Aorta (tissue), 5 donors: Measurements from ENCODE around the gene P3H2. TPM values are rescaled to one million over a fixed set of nuclear protein-coding genes. Genes with fewer than 3 reads are reported as not detected.

ENCODE experiments used
- ATAC-seq: fragments of 200-7000 bp; cut with Tn5 transposase; one replicate; pipeline ENCODE4 v1.9.1; 2022; ENCODE audit warnings: moderate library complexity; ENCODE audit not compliant: low FRiP score
- DNase-seq, 2 donors: peaks; one replicate each; pipeline ENCODE4 v3.0.0-alpha.2; 2020
- H3K27ac ChIP-seq, 2 donors: one replicate each; pipeline ENCODE4 v1.5.1; 2013; ENCODE audit warnings: low read length in 2 of 2, mild to moderate bottlenecking in 2 of 2, moderate library complexity in 2 of 2, control low read depth in 1 of 2, inconsistent platforms in 1 of 2, low read depth in 1 of 2
- H3K27me3 ChIP-seq, 2 donors: one replicate each; pipeline ENCODE4 v1.6.1; 2013; ENCODE audit warnings: control low read depth in 1 of 2, low read length in 1 of 2, mild to moderate bottlenecking in 1 of 2, moderate library complexity in 1 of 2; ENCODE audit not compliant: insufficient read depth in 2 of 2, control insufficient read depth in 1 of 2
- H3K36me3 ChIP-seq, 2 donors: one replicate each; pipeline ENCODE4 v1.6.1; 2013; ENCODE audit warnings: control low read depth in 1 of 2, low read length in 1 of 2, mild to moderate bottlenecking in 1 of 2; ENCODE audit not compliant: insufficient read depth in 2 of 2, control insufficient read depth in 1 of 2
- H3K4me1 ChIP-seq, 2 donors: one replicate each; pipeline ENCODE4 v1.6.1; 2013; ENCODE audit warnings: low read length in 2 of 2, control low read depth in 1 of 2, mild to moderate bottlenecking in 1 of 2, moderate library complexity in 1 of 2; ENCODE audit not compliant: insufficient read depth in 2 of 2, control insufficient read depth in 1 of 2
- H3K4me3 ChIP-seq, 2 donors: one replicate each; pipeline ENCODE4 v1.5.1; 2013; ENCODE audit warnings: low read length in 2 of 2, control low read depth in 1 of 2, mild to moderate bottlenecking in 1 of 2
- H3K9me3 ChIP-seq: one replicate; pipeline ENCODE4 v1.6.1; 2013; ENCODE audit warnings: mild to moderate bottlenecking, low read length; ENCODE audit not compliant: control insufficient read depth
- WGBS, 2 donors: extraction: QIAGEN DNeasy Blood & Tissue Kit; methylation state at CpG; one replicate each; pipeline ENCODE4 v1.1.7; 2013; 5-methylcytosine and 5-hydroxymethylcytosine counted together
- intact Hi-C, 2 donors: fragments of 100-400 bp; cut with DNase I; formaldehyde crosslinking; loops; one replicate each; pipeline versions ENCODE4 v1.14.2 to v1.15.0; 2022
- polyA plus RNA-seq, 2 donors: library from polyadenylated mRNA; stranded (reverse); fragments of 200-250 nt; gene quantifications; one replicate each; pipeline ENCODE4 v1.2.3, GENCODE V29; 2013
- total RNA-seq, 2 donors: library from RNA; stranded (reverse); fragmentation: NEBNext Ultra II Directional; extraction: Animal tissue kit (Norgen Biotek cat#: 25700); gene quantifications; one replicate each; pipeline ENCODE4 v1.2.1, GENCODE V29; 2021
- donor health status: healthy with polysubstance abuse.
- donor health status: Bipolar disorder and iron deficiency.
- donor health status: DM: no; HTN: no; CAD: no.
- donor health status: DM: no; HTN: no; CAD: no.
- donor health status: DM: yes; HTN: yes; CAD: no.

P3H2 gene
- total and polyA plus RNA-seq, 4 donors = 6.1 to 25.8 (median 15.7) TPM

GRCh38 chr3:190032923-190033322, 87.8 kb downstream of the P3H2 start:
- Histone ChIP-seq H3K27ac (no peak overlapping the region), H3K4me3 (no peak overlapping the region), H3K36me3 (no peaks in the 10 kb centered on the region), H3K4me1 (no peaks in the 10 kb centered on the region), H3K27me3 (no peaks in the 10 kb centered on the region), H3K9me3 (no peaks in the 10 kb centered on the region)
- ATAC-seq = no peak
- intact Hi-C loops = no loop called here
- no peak for DNase-seq
- WGBS, 2 donors = 87 to 91% methylated on average over 11 of the region's 11 CpGs

GRCh38 chr3:190031887-190032752, 88.6 kb downstream of the P3H2 start:
- no peaks in the 10 kb centered on the region for H3K9me3 ChIP-seq
- H3K36me3 ChIP-seq = no peaks in the 10 kb centered on the region
- H3K4me3 ChIP-seq = no peak overlapping the region
- H3K27me3 ChIP-seq = no peaks in the 10 kb centered on the region
- peaks cover 0 to under 1% of the 10 kb centered on the region in 2 donors for H3K4me1 ChIP-seq
- ATAC-seq (no peak), DNase-seq (no peak)
- intact Hi-C loops = no loop called here
- peak overlapping the region in 1 of 2 donors; percentile 67 for H3K27ac ChIP-seq
- 18 to 25% methylated on average over 1 of the region's 1 CpG for WGBS, 2 donors

- Histone ChIP-seq H3K27ac (no peak overlapping the region), H3K4me1 (peaks cover 0 to 3% of the 10 kb centered on the region in 2 donors), H3K4me3 (no peak overlapping the region), H3K36me3 (no peaks in the 10 kb centered on the region), H3K9me3 (no peaks in the 10 kb centered on the region), H3K27me3 (no peaks in the 10 kb centered on the region)
- ATAC-seq (no peak), DNase-seq (no peak)
- WGBS, 2 donors = 94 to 97% methylated on average over 3 of the region's 3 CpGs
- intact Hi-C loops = no loop called here
Observed at GRCh38 chr3:190027116-190027515, 93.6 kb downstream of the P3H2 start.

- no peak overlapping the region for H3K27ac ChIP-seq
- DNase-seq = no peak
Observed at GRCh38 chr3:190026154-190026553, 94.5 kb downstream of the P3H2 start.

GRCh38 chr3:190024912-190025311, 95.8 kb downstream of the P3H2 start:
- H3K27ac ChIP-seq = no peak overlapping the region
- H3K36me3 ChIP-seq = no peaks in the 10 kb centered on the region
- ATAC-seq (no peak), DNase-seq (no peak)
- H3K4me3 ChIP-seq = no peak overlapping the region
- intact Hi-C loops = no loop called here
- H3K27me3 ChIP-seq = no peaks in the 10 kb centered on the region
- H3K4me1 ChIP-seq = peaks cover 1 to 3% of the 10 kb centered on the region in 2 donors
- 32 to 33% methylated on average over 4 of the region's 4 CpGs for WGBS, 2 donors
- no peaks in the 10 kb centered on the region for H3K9me3 ChIP-seq

More at GRCh38 chr3:190026154-190026553, 94.5 kb downstream of the P3H2 start:
- Histone ChIP-seq H3K4me1 (peaks cover 0 to 3% of the 10 kb centered on the region in 2 donors), H3K36me3 (no peaks in the 10 kb centered on the region), H3K27me3 (no peaks in the 10 kb centered on the region), H3K4me3 (no peak overlapping the region), H3K9me3 (no peaks in the 10 kb centered on the region)
- ATAC-seq = no peak
- WGBS, 2 donors = 94 to 95% methylated on average over 6 of the region's 6 CpGs
- intact Hi-C loops = no loop called here

- H3K36me3 ChIP-seq = no peaks in the 10 kb centered on the region
- no peak for ATAC-seq
- no peak for DNase-seq
- intact Hi-C loops = loop anchor here (5.0 kb wide), 2 partner anchors 102 to 167 kb away; partner anchors contain the start of gene P3H2 (in 2 of the 2)
- H3K4me1 ChIP-seq = peaks cover 0 to 3% of the 10 kb centered on the region in 2 donors
- no peaks in the 10 kb centered on the region for H3K27me3 ChIP-seq
- no peak overlapping the region for H3K27ac ChIP-seq
- WGBS, 2 donors = 50 to 70% methylated on average over 2 of the region's 2 CpGs
- H3K9me3 ChIP-seq = no peaks in the 10 kb centered on the region
- no peak overlapping the region for H3K4me3 ChIP-seq
Observed at GRCh38 chr3:190019844-190020243, 100.9 kb downstream of the P3H2 start.

GRCh38 chr3:190019006-190019405, 101.7 kb downstream of the P3H2 start:
- Histone ChIP-seq H3K4me3 (no peak overlapping the region), H3K36me3 (no peaks in the 10 kb centered on the region), H3K27ac (no peak overlapping the region), H3K27me3 (no peaks in the 10 kb centered on the region), H3K4me1 (peaks cover 0 to 3% of the 10 kb centered on the region in 2 donors), H3K9me3 (no peaks in the 10 kb centered on the region)
- ATAC-seq (no peak), DNase-seq (no peak)
- intact Hi-C loops = loop anchor here (5.0 kb wide), 2 partner anchors 103 to 168 kb away; partner anchors contain the start of gene P3H2 (in 2 of the 2)
- 33 to 34% methylated on average over 2 of the region's 2 CpGs for WGBS, 2 donors

- intact Hi-C loops = loop anchor here (5.0 kb wide), 2 partner anchors 104 to 169 kb away; partner anchors contain the start of gene P3H2 (in 2 of the 2)
- WGBS, 2 donors = 95 to 99% methylated on average over 1 of the region's 1 CpG
- no peak for ATAC-seq
Observed at GRCh38 chr3:190018460-190018859, 102.2 kb downstream of the P3H2 start.

More at GRCh38 chr3:190018460-190018859, 102.2 kb downstream of the P3H2 start:
- Histone ChIP-seq H3K4me1 (peaks cover 0 to 3% of the 10 kb centered on the region in 2 donors), H3K27ac (no peak overlapping the region), H3K4me3 (no peak overlapping the region), H3K9me3 (no peaks in the 10 kb centered on the region), H3K36me3 (no peaks in the 10 kb centered on the region), H3K27me3 (no peaks in the 10 kb centered on the region)
- no peak for DNase-seq
